Eye (tissue), 1 donor: ENCODE data around the gene SMCP.

Experiments
- DNase-seq: peaks from one replicate; pipeline ENCODE4 v3.0.0-alpha.2; 2015

SMCP gene, protein sequence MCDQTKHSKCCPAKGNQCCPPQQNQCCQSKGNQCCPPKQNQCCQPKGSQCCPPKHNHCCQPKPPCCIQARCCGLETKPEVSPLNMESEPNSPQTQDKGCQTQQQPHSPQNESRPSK

DNA sequence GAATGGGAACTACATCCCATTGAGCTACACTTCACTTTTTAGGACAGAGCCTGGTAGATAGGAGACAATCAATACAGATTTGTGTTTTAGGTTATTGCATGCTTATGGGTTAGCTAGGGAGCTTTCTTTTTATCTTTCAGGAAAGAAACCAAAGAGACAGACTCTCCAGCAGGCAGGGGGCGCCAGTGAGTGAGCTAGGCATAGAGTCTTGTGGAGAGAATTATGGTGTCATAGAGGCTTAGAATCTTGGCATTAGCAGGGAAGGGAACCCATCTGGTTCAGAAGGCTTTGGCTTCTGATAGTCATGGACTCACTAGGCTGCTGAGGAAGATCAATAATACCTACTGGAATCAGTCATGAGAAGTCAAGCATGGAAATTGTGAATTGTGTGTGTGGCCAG, at the start of gene SMCP:
TSS of gene SMCP (plus strand) at position 281 of the 400 bp plus-strand sequence. CDS start 6,101 bp downstream, outside the sequence.
- DNase-seq, result no peak

DNA sequence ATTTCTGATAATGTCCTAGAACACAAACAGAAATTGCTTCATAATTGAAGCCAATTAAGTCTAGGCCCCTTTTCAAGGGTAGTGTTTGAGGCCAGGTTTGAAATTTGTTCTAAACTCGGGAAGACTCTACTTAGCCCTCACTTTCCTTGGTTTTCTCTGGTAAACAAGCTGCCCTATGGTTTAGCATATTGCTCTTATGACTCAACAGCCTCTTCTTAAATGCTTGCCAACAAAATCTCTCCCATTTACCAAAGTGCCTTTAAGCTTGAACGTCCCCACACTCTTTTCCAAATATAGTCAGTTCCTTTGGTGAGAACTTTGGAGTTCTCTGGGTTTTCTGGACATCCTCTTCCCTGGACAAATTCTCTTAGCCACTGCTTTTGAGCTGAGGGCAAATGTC, 41.3 kb upstream of the SMCP start:
- no peak for DNase-seq

DNA sequence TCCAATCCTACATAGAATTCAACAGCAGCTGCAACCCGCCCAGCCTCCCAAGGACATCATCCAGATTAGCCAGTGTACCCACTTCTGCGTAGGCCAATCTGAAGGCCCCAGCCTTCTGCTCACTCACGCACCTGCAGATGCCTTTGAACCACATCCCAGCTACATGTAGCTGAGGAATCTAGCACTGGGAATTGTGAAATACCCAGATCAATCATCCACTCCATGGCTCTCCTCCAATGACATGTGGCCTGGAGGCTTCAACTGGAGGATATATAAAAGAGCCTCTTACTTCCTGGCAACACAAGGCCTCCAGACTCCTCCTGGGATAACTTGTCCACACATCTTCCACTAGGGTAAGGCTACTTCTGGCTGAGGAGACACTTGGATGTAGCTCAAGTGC, 35.6 kb upstream of the SMCP start, which contains the start of gene LCE6A:
TSS of gene LCE6A (plus strand) at position 301 of the 400 bp plus-strand sequence. CDS start 665 bp downstream, outside the sequence.
- no peak for DNase-seq

DNA sequence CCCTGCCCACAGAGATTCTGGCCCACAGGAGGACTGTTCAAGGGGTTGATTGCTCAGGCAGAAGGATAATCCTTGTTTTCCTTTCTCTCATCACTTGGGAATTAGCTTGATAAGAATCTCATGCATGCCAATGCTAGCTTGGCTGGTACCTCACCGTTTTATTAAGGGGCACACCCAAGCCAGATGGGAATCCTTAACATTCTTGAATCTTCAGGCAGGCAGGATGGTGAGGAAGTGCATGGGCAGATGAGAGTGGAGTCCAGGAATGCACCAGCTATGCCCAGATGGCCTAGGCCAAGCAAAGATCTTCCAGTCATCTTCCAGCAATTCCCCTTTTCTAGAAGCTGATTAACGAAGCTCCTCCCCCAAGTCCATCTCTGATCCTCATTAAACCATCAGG, 22.5 kb upstream of the SMCP start:
- DNase-seq, result no peak

DNA sequence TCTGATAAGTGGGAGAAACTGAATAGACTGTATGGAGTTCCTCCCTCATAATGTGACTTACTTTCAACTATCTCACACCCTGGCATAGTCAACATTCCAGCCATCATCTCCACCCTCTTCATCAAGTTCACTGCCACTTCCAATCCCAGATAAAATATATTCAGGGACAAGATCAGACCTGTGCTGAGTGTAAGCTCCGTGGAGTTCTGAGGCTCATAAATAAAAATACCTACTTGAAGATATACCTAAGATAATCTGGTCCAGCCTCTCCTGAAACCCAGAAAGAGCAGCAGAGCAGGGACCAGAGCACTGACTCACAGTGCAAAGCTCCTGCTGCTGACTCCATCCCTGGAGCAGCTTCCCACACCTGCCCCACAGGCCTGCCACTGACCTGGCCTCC, 20.1 kb upstream of the SMCP start:
- no peak for DNase-seq

DNA sequence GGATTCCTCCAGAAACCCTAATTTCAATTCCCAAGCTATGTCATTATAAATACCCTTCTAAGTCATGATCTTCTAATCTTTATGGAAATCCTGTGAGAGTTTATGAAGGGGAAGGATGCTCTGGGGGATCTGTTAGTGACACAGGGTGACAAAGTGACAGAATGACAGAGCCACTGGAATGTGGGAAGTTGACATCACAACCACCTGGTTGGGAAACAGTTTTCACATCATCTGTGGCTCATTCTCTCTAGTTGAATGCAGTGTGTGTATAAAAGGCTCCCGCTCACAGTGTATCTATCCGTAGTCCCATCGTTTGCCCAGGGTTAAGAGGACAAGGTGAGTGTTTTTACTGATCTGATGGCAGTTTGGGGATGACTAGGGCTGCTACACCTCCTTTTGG, 18.4 kb upstream of the SMCP start, which contains the start of gene LCE7A:
TSS of gene LCE7A (plus strand) at position 301 of the 400 bp plus-strand sequence. CDS start 702 bp downstream, outside the sequence.
- DNase-seq, result no peak

DNA sequence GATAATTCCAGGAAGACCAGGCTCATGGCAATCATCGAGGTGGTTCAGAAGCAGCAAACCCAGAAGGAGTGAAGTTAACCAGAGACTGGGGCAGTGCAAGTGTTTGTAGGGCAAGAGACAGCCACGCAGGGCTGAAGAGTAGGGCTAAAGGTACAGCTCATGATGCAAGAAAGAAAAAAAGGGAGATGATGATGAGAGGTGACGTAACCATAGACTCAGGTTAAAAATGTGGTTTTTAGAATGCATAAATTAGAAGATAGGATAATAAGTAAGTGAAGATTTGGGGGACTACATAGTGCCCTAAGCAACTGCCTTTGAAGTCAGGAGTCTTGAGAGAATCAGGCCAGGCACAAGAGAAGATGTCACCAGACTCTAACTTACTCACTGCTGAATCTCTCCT, 18.0 kb upstream of the SMCP start:
- DNase-seq, result no peak

DNA sequence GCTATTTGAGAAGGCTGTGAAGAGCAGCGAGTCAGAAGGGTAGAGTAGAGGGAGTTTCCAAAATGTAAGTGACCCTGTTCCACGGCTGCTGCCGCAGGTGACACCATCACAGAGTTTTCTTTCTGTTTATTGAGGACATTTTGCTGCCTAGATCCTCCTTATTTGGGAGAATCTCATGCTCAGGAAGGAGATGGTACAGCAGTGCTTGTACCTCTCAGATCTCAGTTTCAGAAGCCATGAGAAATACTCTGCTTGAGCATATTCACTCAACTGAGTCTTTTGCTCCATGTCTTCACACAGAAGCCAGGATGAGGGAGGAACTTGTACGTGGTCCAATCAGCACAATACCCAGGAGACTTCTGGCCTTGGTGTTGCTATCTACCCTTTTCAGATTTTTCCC, 16.7 kb upstream of the SMCP start:
- no peak for DNase-seq

DNA sequence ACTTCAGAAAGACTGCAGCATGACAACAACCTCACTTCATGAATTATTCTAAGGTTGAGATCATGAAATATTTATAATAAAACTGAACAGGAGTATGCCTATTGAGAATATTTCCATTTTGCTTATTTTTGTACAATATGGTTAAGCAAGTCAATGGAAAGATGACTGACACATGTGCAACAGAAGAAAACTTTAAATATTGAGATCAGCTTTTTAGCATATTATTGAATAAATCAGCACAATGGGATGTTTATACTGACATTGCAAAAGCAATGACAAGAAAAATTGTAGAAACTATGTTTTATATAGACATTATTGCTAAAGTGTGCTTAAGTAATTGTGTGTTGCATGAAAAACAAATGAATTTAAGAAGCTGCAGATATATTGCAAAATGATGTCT, 13.7 kb upstream of the SMCP start:
- DNase-seq, result no peak

DNA sequence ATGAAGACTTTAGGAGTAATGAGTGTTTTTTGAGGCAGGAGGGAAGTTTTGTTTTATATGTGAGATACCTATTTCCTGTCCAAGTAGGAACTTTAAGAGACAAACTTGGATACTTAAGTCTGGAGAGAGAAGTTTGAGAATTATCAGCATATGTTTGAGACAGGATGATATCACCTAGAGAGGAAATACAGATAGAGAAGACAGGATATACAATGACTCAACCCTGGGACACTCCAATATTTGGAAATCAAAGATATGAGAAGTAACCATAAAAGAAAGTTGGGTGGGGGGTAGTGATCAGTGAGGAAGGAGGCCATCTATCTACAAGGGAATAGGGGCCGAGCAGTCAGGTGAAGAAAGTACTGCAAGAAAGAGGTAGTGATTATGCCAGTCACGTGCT, 11.8 kb upstream of the SMCP start:
- no peak for DNase-seq

DNA sequence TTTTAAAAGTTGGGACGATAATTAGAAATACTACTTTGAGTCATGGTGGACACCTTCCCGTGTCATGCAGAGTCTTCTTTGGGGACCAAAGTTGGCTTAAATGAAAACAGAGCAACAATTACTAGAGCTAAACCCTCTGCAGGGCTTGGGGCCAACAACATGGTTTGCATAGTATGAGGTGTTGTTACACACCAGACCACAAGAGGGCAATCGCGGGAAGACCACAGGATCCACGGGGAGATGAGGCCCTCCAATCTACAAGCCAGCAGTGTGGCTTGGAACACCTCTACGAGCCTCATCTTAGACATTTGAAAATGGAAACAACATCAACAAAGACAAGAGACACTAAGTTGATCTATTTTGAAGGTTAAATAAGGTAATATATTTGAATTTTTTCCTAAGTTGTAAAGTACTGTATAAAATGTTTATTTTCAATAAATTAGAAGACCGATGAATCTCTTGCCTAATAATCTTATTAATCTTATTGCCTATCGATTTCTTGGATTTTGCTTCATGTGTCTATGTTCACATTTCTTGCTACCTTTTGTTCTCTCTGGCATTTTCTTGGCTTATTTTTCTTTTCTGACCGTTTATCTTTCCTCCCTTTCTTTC, 8.2 kb upstream of the SMCP start:
- DNase-seq, result peak; percentile 87

DNA sequence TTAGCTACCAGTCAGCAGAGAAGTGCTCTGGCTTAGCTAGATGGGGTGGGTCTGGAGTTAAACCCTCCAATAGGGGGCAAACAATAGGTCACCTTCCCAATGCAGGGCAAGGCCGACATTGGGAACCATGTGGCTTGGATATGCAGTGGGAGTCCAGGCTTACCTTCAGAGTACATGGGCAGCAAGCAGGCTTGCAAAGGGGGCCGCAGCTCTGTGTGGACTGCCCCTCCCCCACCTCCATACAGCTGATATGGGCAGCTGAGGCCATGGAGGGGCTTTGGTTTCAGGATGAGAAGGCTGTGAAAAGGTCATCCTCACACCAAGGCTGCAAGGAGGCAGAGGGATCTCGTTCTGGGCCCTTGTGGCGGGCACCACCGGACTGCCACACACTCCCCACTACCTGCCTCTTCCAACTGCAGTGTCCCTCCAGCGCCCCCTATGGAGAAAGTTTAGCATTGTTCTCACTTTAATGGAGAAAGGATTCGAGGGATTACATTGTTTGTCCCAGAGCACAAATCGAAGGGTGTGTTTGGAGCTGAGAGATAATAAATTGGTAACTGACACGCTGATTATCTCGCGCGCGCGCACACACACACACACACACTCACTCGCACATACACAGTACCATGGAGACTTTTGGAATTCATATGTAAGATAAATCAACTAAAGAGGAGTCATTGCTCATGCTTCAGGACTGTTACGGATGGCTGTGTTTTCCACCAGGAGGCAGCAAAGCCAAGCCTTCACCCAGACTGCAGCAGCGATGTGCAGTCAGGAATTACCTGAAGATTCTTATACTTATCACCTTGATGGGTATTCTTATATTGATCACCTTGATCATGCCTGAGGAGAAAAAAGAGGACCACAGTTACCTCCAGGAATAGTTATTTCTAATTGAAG, 7.0 kb upstream of the SMCP start:
- DNase-seq, result peak; percentile 42

DNA sequence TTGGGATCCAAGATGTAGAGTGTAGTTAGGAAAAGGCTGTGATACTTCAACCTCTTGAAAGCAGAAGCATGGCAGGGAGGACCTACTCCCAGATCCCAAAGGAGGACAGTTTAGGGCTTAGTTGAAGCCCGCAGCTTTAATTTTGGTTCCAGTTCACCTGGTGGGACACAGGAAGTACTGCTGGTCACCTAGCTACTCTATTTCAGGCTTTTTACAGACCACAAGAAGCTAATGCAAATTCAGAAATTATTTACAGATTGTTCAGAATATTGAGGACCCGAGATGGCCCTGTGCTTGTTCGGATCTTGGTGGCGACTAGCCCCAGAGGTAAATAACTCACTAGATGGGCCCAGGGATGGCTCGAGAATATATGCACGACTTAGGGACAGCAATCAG, 6.4 kb upstream of the SMCP start:
- DNase-seq, result no peak

DNA sequence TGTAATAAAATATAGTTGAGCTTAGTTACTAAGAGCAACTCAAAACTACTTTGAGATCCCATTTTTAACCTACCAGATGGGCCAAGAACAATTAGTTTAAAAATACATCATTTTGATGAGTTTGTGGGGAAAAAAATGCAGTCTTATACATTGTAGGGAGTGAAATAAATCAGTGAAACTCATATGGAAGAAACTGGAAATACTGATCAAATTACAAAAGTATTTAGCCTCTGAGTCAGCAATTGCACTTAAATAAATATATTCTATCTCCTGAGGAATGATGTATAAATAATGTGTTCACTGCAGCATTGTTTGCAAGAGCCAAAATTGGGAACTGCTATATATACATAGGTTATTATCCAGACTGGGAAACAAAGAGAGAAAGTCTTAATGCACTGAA, 4.6 kb upstream of the SMCP start:
- DNase-seq, result no peak

DNA sequence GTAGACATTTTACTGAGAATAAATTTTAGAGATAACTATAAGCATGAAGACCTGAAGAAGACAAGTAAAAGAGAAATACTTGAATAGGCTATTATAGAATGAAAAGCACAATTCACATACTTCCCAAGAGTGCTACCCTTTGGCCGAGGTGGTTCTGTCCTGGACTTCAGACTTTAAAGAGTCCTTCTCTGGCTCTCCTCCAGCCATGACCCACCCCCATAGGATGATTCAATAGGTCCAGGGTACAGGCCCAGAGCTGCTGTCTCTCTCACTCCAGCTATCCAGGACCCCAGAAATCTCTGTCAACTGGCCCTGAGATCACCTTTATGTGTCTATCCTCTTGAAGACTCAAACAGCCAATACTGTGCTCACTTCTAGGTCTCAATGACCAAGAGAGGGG, 1.3 kb upstream of the SMCP start:
- DNase-seq, result no peak

DNA sequence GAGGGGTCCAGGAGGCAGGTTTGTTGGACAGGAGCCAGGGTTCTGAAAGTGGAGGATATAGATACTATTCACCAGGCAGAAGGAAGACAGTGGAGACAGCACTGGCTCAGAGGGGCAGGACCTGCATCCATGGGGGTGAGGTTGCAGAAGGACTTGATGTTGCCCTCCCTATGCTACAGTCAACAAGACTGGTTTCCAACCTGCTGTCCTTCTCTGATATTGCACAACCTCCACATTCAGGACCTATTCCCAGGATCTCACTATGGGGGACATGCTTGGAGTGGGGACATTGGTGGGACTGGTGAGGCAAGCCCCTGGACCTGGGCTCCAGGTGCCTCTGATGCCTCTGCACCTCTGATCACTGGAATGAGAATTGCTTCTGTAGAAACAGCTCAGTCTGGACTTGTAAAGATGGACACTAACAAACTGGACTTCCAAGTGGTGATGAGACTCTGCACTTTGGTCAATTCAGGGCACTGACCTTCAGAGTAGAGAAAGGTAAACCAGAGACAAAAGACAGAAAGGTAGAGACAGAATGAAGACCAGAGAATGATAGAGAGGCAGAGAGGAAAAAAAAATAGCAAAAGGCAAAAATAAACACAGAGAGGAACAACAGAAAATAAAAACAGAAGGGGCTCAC, 1.6 kb downstream of the SMCP start:
- no peak for DNase-seq

DNA sequence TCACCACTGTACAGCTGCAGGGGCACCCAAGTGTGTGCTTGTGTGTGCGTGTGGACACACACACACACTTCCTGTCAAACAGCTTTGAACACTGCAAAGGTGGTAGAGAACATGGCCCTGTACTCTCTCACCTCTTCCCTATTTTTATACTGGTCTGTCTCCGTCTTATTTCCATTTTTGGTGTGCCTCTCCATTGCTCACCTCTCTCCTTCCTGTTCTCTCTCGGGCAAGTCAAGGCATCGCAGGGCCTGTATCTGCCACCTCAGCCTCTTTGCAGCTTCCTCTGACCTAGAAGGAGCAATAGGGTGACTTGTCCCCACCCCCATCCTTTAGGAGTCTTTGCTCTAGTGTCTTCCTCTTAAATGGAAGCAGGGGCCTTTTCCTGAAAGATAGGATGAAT, 2.2 kb downstream of the SMCP start:
- no peak for DNase-seq

DNA sequence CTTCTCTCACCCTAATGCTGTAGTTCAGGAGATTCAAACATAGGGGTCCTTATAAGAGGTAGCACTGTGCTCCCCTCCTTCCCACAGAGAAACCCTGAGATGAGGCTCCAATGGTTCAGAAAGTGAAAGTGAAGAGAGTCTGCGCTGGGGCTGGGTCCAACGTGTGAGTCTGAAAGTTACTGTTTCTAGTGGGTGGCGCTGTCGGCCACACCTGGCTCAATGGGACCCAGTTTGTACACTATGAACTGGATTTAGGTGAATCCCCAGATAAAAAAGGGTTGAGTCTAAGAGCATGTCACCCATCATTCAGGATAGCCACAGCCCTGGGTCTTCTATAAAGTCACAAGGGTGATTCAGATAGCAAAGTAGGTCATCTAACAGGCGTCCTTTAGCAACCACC, 2.8 kb downstream of the SMCP start:
- DNase-seq, result no peak

DNA sequence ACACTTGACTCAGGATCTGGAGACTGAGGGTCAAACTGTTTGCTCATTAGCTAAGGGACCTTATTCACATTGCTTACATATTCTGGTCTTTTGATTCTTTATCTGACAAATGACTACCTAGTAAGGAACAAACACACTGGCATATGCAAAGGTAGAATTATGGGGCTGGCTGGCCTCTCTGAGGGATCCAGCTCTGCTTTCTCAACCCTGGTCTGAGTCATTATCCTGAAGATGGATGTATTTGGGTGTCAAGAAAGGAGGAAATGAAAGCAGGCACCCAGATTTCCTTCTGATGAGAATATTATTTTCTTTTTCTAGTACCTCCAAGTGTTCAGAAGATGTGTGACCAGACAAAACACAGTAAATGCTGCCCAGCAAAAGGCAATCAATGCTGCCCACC, 6.0 kb downstream of the SMCP start:
- no peak for DNase-seq

DNA sequence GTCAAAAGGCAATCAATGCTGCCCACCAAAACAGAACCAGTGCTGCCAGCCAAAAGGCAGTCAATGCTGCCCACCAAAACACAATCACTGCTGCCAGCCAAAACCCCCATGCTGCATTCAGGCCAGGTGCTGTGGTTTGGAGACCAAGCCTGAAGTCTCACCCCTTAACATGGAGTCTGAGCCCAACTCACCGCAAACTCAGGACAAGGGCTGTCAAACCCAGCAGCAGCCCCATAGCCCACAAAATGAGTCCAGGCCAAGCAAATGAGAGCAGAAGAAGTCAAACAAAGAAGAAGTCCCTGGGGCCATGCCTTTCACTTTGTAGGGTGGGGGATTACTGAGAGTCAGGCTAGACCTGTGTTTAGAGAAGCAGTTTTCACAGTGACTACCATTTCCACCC, 6.4 kb downstream of the SMCP start:
- DNase-seq, result no peak

DNA sequence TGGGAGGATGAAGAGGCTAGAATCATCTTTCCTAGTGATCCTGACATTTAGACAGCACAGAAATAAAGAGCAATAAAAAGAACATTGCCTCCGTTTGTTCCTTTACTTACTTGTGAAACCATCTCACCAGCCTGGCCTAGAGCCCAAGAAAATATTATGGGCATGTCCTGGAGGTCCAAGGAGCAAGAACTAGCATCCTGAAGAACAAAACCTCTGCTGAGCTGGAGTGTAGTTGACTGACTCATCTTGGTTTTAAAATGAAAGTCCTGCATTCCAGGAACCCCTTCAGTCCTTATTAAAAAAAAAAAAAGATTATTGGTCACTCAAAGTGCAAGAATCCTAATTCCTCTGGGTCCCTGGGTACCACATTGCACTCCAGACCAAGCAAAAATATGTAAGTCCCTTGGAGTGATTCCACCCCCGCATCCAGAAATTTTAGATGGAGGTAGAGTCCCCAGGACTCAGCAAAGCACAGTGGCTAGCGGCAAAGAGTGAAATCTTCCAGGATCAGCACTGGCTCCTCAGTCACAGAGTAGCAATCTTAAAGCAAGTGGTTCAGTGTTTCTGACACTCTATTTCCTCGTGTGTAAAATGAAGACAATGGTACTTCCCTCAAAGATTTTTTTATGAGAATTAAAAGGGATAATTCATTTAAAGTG, 7.0 kb downstream of the SMCP start:
- no peak for DNase-seq

DNA sequence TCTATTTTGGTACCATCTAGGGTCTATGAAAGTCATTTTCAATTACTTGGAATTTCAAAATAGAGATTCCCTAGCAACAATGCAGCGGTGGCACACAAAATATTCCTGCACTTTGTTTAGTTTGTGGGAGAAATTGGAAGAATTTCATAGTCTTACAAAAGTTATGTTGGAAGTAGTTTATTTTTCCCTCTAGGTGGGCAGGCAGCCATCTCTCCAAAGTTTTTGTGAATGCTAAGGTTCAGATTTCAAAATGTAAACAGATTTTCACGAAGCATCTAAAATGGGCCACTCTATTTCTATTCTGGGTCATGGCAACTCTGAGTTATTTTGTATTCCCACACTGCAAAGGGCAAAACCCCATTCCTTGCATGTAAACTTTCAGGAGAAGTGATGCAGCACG, 8.0 kb downstream of the SMCP start:
- DNase-seq, result no peak
